Measurements from ENCODE around the gene CNPY4.

Gene CNPY4, protein sequence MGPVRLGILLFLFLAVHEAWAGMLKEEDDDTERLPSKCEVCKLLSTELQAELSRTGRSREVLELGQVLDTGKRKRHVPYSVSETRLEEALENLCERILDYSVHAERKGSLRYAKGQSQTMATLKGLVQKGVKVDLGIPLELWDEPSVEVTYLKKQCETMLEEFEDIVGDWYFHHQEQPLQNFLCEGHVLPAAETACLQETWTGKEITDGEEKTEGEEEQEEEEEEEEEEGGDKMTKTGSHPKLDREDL

DNA sequence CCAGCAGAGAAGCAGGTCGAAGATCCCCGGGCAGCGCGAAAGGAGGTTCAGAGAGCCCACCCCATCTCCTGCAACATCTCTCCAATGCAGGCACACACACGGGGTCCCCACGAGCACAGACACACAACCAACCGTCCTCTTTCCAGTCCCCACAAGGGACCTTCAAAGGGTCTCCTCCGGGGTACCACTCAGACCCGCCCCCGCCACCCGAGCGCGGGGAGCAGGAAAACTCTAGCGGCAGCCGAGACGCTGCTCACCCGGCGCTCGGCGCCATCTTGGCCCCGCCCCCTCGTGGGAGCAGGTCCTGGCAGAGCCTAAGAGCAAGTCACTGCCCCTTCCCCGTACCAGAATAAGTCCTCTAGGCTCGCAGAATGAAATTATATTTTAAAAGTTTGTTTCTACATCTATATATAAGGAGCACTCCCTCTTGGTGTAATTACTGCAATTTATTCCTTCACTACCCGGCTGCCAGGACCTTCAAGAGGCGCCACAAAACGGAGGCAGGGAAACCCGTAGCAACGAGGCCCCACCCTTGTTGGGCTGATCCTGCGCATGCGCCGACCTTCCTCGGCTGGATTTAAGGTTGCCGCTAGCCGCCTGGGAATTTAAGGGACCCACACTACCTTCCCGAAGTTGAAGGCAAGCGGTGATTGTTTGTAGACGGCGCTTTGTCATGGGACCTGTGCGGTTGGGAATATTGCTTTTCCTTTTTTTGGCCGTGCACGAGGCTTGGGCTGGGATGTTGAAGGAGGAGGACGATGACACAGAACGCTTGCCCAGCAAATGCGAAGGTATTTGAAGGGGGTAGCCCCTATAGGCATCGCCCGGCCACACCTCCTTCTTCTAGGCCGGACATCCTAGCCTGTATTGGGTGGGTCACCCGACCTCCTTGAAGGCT, at the start of gene CNPY4, which contains the start of gene TAF6:
TSS of gene CNPY4 (plus strand) at position 563 of the 898 bp plus-strand sequence. CDS start at position 674, 111 bp downstream.
TSS of gene TAF6 (minus strand) at position 287 of the 898 bp plus-strand sequence. CDS start 5,149 bp downstream, outside the sequence.
- ATAC-seq (ENCODE audit: low read depth) (peak; percentile 77), DNase-seq (ENCODE audit: low spot score) (peak; percentile 94)
- Histone ChIP-seq H3K4me3 (ENCODE audit: severe bottlenecking) (peak within 1 kb of the TSS; percentile 79), H3K27me3 (ENCODE audit: insufficient read depth, poor library complexity, severe bottlenecking) (no peaks in the 10 kb centered on the region), H3K36me3 (ENCODE audit: low read depth) (no peaks in the 10 kb centered on the region), H3K9me3 (ENCODE audit: severe bottlenecking) (no peaks in the 10 kb centered on the region), H3K27ac (ENCODE audit: poor library complexity, severe bottlenecking) (peak within 1 kb of the TSS; percentile 47), H3K4me1 (ENCODE audit: insufficient read depth, poor library complexity, severe bottlenecking) (no peaks in the 10 kb centered on the region)
- TF ChIP-seq, protein P1, sequence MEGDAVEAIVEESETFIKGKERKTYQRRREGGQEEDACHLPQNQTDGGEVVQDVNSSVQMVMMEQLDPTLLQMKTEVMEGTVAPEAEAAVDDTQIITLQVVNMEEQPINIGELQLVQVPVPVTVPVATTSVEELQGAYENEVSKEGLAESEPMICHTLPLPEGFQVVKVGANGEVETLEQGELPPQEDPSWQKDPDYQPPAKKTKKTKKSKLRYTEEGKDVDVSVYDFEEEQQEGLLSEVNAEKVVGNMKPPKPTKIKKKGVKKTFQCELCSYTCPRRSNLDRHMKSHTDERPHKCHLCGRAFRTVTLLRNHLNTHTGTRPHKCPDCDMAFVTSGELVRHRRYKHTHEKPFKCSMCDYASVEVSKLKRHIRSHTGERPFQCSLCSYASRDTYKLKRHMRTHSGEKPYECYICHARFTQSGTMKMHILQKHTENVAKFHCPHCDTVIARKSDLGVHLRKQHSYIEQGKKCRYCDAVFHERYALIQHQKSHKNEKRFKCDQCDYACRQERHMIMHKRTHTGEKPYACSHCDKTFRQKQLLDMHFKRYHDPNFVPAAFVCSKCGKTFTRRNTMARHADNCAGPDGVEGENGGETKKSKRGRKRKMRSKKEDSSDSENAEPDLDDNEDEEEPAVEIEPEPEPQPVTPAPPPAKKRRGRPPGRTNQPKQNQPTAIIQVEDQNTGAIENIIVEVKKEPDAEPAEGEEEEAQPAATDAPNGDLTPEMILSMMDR (IDR thresholded peaks at IDR 0.05; ENCODE audit: poor library complexity, severe bottlenecking) = no peak

DNA sequence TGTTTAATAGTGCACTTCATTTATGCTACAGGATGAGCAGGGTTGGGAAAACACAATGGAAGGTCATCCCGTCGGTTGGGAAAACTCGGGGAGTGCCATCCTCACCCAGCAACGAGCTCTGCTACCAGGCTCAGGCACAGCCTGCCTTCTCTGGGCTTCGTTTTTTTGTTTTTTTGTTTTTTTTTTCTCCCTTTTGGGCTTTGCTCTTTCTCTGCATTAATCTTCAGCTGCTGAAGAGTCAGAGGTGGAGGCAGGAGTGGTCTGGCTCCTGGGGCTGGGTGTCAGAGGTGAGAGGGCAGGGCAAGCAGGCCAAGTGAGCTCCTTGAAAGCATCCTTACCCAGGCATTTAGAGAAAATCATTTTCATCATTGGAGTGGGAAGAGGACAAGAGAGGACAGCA, 49.4 kb upstream of the CNPY4 start:
- TF ChIP-seq, protein P1 (IDR thresholded peaks at IDR 0.05; ENCODE audit: poor library complexity, severe bottlenecking) = no peak
- H3K4me3 ChIP-seq (ENCODE audit: severe bottlenecking) = no peak overlapping the region
- H3K9me3 ChIP-seq (ENCODE audit: severe bottlenecking) = peaks cover 26% of the 10 kb centered on the region
- no peaks in the 10 kb centered on the region for H3K27me3 ChIP-seq (ENCODE audit: insufficient read depth, poor library complexity, severe bottlenecking)
- no peak overlapping the region for H3K27ac ChIP-seq (ENCODE audit: poor library complexity, severe bottlenecking)
- no peak for ATAC-seq (ENCODE audit: low read depth)
- DNase-seq (ENCODE audit: low spot score) = no peak
- peaks cover 69% of the 10 kb centered on the region for H3K36me3 ChIP-seq (ENCODE audit: low read depth)
- no peaks in the 10 kb centered on the region for H3K4me1 ChIP-seq (ENCODE audit: insufficient read depth, poor library complexity, severe bottlenecking)

DNA sequence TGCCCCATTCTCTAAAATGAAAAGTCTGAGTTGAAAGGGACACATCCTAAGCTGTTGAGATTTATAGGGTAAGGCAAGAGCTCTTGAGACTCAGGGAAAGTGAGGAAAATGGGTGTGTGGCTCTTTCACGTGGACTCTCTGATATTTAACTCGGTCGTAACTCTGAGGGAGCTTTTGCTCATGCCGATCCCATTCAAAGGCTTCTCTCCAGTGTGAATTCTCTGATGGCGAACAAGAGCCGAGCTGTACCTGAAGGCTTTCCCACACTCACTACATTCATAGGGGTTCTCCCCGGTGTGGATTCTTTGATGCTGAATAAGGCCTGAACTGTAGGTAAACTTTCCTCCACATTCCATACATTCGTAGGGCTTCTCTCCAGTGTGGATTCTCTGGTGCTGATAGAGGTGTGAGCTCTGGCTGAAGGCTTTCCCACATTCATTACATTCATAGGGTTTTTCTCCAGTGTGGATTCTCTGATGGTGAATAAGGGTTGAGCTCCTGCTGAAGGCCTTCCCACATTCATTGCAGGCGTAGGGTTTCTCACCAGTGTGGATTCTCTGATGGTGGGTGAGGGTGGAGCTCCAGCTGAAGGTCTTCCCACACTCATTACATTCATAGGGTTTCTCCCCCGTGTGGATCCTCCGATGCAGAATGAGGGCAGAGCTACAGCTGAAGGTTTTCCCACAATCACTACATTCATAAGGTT, 48.3 kb upstream of the CNPY4 start:
- Histone ChIP-seq H3K27me3 (ENCODE audit: insufficient read depth, poor library complexity, severe bottlenecking) (no peaks in the 10 kb centered on the region), H3K4me3 (ENCODE audit: severe bottlenecking) (no peak overlapping the region), H3K9me3 (ENCODE audit: severe bottlenecking) (peaks cover 26% of the 10 kb centered on the region), H3K36me3 (ENCODE audit: low read depth) (peaks cover 75% of the 10 kb centered on the region), H3K4me1 (ENCODE audit: insufficient read depth, poor library complexity, severe bottlenecking) (no peaks in the 10 kb centered on the region), H3K27ac (ENCODE audit: poor library complexity, severe bottlenecking) (no peak overlapping the region)
- DNase-seq (ENCODE audit: low spot score) (no peak), ATAC-seq (ENCODE audit: low read depth) (no peak)
- TF ChIP-seq, protein P1 (IDR thresholded peaks at IDR 0.05; ENCODE audit: poor library complexity, severe bottlenecking) = no peak

DNA sequence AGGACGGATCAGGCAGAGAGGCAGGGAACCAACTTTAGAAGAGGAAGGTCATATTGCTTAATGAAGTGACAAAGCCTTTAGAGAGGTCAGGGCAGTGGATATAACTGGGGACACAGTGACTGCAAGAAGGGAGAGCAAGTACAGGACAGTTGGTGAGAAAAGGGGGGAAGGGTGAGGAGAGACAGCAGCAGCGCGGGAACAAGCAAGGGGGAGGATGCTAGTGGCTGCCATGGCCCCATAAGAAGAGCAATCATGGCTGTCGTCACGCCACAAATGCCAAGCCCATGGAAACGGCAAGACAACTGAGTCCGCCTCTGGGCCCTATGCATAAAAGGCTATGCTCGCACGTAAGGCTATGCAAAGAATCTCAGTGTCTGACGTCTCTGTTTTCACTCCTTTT, 47.0 kb upstream of the CNPY4 start:
- Histone ChIP-seq H3K4me3 (ENCODE audit: severe bottlenecking) (no peak overlapping the region), H3K4me1 (ENCODE audit: insufficient read depth, poor library complexity, severe bottlenecking) (no peaks in the 10 kb centered on the region), H3K9me3 (ENCODE audit: severe bottlenecking) (peaks cover 26% of the 10 kb centered on the region), H3K27me3 (ENCODE audit: insufficient read depth, poor library complexity, severe bottlenecking) (no peaks in the 10 kb centered on the region), H3K27ac (ENCODE audit: poor library complexity, severe bottlenecking) (no peak overlapping the region), H3K36me3 (ENCODE audit: low read depth) (peaks cover 87% of the 10 kb centered on the region)
- TF ChIP-seq, protein P1 (IDR thresholded peaks at IDR 0.05; ENCODE audit: poor library complexity, severe bottlenecking) = no peak
- ATAC-seq (ENCODE audit: low read depth) (no peak), DNase-seq (ENCODE audit: low spot score) (no peak)

Measured in RWPE2 (cell line).